CD14-positive monocyte (primary cell): ENCODE results near the gene ARHGAP9. TPM values are rescaled to one million over a fixed set of nuclear protein-coding genes. Genes with fewer than 3 reads are reported as not detected.

Source experiments
- DNase-seq, 3 donors: peaks; one replicate each; pipeline ENCODE4 v3.0.0-alpha.2; 2011 to 2022
- H2AFZ ChIP-seq: 2 replicates; pipeline ENCODE4 v1.6.0; 2012; ENCODE audit warnings: mild to moderate bottlenecking, low read depth, low read length, inconsistent platforms; ENCODE audit not compliant: insufficient read depth, poor library complexity, severe bottlenecking
- H3K27ac ChIP-seq, 2 donors: 1 replicate in 1 of 2; 2 replicates in 1 of 2; pipeline ENCODE4 v1.5.1; 2012 to 2013; ENCODE audit warnings: low read length in 2 of 2, control low read depth in 1 of 2, inconsistent platforms in 1 of 2, low read depth in 1 of 2, mild to moderate bottlenecking in 1 of 2
- H3K27me3 ChIP-seq, 2 donors: one replicate each; pipeline versions ENCODE4 v1.6.0 to v1.6.1; 2011 to 2013; ENCODE audit warnings: low read length in 2 of 2; ENCODE audit not compliant: control insufficient read depth in 2 of 2, insufficient read depth in 2 of 2
- H3K36me3 ChIP-seq, 2 donors: replicated peaks in 1 of 2; 1 replicate in 1 of 2; 2 replicates in 1 of 2; pipeline versions ENCODE4 v1.5.1 to v1.6.1; 2012 to 2013; ENCODE audit warnings: low read length in 2 of 2, control low read depth in 1 of 2, inconsistent platforms in 1 of 2, mild to moderate bottlenecking in 1 of 2; ENCODE audit not compliant: insufficient read depth in 2 of 2, control insufficient read depth in 1 of 2
- H3K4me1 ChIP-seq, 2 donors: 1 replicate in 1 of 2; 2 replicates in 1 of 2; pipeline versions ENCODE4 v1.5.1 to v1.6.1; 2012 to 2013; ENCODE audit warnings: low read length in 2 of 2, control low read depth in 1 of 2, inconsistent platforms in 1 of 2, mild to moderate bottlenecking in 1 of 2, moderate library complexity in 1 of 2; ENCODE audit not compliant: insufficient read depth in 2 of 2, control insufficient read depth in 1 of 2
- H3K4me2 ChIP-seq: replicated peaks from 2 replicates; pipeline ENCODE3; 2012; ENCODE audit warnings: low read length, moderate library complexity, mild to moderate bottlenecking; ENCODE audit not compliant: poor library complexity, severe bottlenecking; ENCODE audit errors: extremely low read depth
- H3K4me3 ChIP-seq, 3 experiments: fragments of 200-600 bp in 1 of 3; sonication (generic) in 1 of 3; replicated peaks in 1 of 3; 1 replicate in 2 of 3; 2 replicates in 1 of 3; pipeline ENCODE4 v1.5.1; 2011 to 2013; ENCODE audit warnings: low read length in 3 of 3, mild to moderate bottlenecking in 3 of 3, control low read depth in 2 of 3, low read depth in 2 of 3, inconsistent platforms in 1 of 3, moderate library complexity in 1 of 3
- H3K79me2 ChIP-seq: 2 replicates; pipeline ENCODE4 v1.6.0; 2012; ENCODE audit warnings: mild to moderate bottlenecking, control low read depth, inconsistent platforms, low read length, moderate library complexity; ENCODE audit not compliant: insufficient read depth
- H3K9ac ChIP-seq: 2 replicates; pipeline ENCODE4 v1.6.0; 2017; ENCODE audit warnings: low read length, mild to moderate bottlenecking; ENCODE audit not compliant: insufficient read depth, poor library complexity, severe bottlenecking
- H3K9me3 ChIP-seq, 2 donors: replicated peaks in 1 of 2; 1 replicate in 1 of 2; 2 replicates in 1 of 2; pipeline versions ENCODE4 v1.5.1 to v1.6.1; 2012 to 2013; ENCODE audit warnings: low read length in 2 of 2, control low read depth in 1 of 2; ENCODE audit not compliant: control insufficient read depth in 1 of 2, insufficient read depth in 1 of 2
- H4K20me1 ChIP-seq: 2 replicates; pipeline ENCODE4 v1.6.0; 2012; ENCODE audit warnings: mild to moderate bottlenecking, low read length, control low read depth, moderate library complexity; ENCODE audit not compliant: insufficient read depth
- H3K27ac Mint-ChIP-seq, 7 donors: one replicate each; pipeline ENCODE4 v1.8.0; 2020; ENCODE audit warnings: mild to moderate bottlenecking in 7 of 7, mixed read lengths in 7 of 7, moderate library complexity in 6 of 7, inconsistent platforms in 2 of 7
- H3K27me3 Mint-ChIP-seq, 3 donors: one replicate each; pipeline ENCODE4 v1.8.0; 2021 to 2022; ENCODE audit warnings: low read depth in 3 of 3, mild to moderate bottlenecking in 3 of 3, mixed read lengths in 3 of 3, moderate library complexity in 3 of 3, inconsistent platforms in 1 of 3
- H3K36me3 Mint-ChIP-seq, 2 donors: one replicate each; pipeline ENCODE4 v1.8.0; 2020; ENCODE audit warnings: mixed read lengths in 2 of 2, inconsistent platforms in 1 of 2, mild to moderate bottlenecking in 1 of 2
- H3K4me1 Mint-ChIP-seq: one replicate; pipeline ENCODE4 v1.8.0; 2020; ENCODE audit warnings: mild to moderate bottlenecking, mixed read lengths
- H3K4me3 Mint-ChIP-seq, 2 donors: one replicate each; pipeline ENCODE4 v1.8.0; 2020; ENCODE audit warnings: mild to moderate bottlenecking in 2 of 2, mixed read lengths in 2 of 2, moderate library complexity in 1 of 2
- H3K9me3 Mint-ChIP-seq, 7 donors: one replicate each; pipeline ENCODE4 v1.8.0; 2020 to 2022; ENCODE audit warnings: mixed read lengths in 7 of 7, mild to moderate bottlenecking in 6 of 7, moderate library complexity in 6 of 7, inconsistent platforms in 2 of 7
- WGBS: methylation state at CpG from one replicate; pipeline ENCODE4 v1.1.5; 2013; ENCODE audit warnings: missing lambda C conversion rate; ENCODE audit not compliant: insufficient coverage; 5-methylcytosine and 5-hydroxymethylcytosine counted together
- intact Hi-C, 2 donors: fragments of 100-400 bp; cut with micrococcal nuclease; formaldehyde crosslinking; loops; one replicate each; pipeline versions ENCODE4 v1.15.0 to v1.15.1; 2023
- polyA plus RNA-seq, 3 donors: library from polyadenylated mRNA; depleted of rRNA in 1 of 3; unstranded in 2 of 3; stranded (reverse) in 1 of 3; fragments of 300-500 nt in 2 of 3; fragments of >200 nt in 1 of 3; fragmentation: Illumina TruSeq in 2 of 3; gene quantifications; 1 replicate in 2 of 3; 2 replicates in 1 of 3; pipeline ENCODE4 v1.2.3, GENCODE V29; 2012 to 2021
- TF ChIP-seq, protein P1 (sequence below): fragments of 200-600 bp; IDR thresholded peaks from one replicate; pipeline ENCODE4 v1.8.0; 2022; ENCODE audit warnings: antibody characterized with exemption, mild to moderate bottlenecking

ARHGAP9 gene
- polyA plus RNA-seq, 3 donors: 211 to 581 (median 213) TPM

DNA sequence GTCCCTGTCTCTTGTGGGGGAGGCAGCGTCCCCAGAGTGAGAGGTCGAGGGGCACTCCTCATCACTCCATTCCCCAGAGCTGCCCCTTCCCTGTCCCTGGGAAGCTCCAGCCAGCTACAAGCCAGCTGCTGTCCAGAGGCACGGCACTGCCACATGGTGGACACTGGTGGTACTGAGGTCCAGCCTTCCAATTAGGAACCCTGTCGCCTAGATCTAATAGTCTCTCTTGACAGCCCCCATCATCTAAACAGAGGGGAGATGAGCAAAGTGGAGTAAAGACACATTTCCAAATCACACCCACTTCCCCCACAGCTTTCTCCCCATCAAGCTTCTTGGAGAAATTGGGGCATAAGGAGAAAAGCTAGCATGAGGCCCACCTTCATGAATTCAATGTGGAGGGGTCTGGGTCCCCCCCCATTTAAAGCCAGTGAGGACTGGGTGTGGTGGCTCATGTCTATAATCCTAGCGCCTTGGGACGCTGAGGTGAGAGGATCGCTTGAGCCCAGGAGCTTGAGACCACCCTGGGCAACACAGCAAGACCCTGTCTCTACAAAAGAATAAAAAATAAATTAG is 26.6 kb downstream of the ARHGAP9 start:
- WGBS: 0% methylated on average over 1 of the region's 7 CpGs
- no peaks in the 10 kb centered on the region for H3K36me3 Mint-ChIP-seq
- H3K4me1 Mint-ChIP-seq: peaks cover 15% of the 10 kb centered on the region
- H3K27ac ChIP-seq: no peak overlapping the region
- peaks cover 6 to 15% (median 7%) of the 10 kb centered on the region in 3 donors for H3K27me3 Mint-ChIP-seq
- H3K27me3 ChIP-seq: no peaks in the 10 kb centered on the region
- intact Hi-C loops: loop anchor here (5.0 to 10.0 kb wide), 3 partner anchors 146 to 191 kb away; no protein-coding TSS in a partner anchor
- H4K20me1 ChIP-seq: no peaks in the 10 kb centered on the region
- H3K36me3 ChIP-seq: no peaks in the 10 kb centered on the region
- H3K9me3 Mint-ChIP-seq: peaks cover 0 to 2% (median 0%) of the 10 kb centered on the region in 7 donors
- TF ChIP-seq, protein P1, sequence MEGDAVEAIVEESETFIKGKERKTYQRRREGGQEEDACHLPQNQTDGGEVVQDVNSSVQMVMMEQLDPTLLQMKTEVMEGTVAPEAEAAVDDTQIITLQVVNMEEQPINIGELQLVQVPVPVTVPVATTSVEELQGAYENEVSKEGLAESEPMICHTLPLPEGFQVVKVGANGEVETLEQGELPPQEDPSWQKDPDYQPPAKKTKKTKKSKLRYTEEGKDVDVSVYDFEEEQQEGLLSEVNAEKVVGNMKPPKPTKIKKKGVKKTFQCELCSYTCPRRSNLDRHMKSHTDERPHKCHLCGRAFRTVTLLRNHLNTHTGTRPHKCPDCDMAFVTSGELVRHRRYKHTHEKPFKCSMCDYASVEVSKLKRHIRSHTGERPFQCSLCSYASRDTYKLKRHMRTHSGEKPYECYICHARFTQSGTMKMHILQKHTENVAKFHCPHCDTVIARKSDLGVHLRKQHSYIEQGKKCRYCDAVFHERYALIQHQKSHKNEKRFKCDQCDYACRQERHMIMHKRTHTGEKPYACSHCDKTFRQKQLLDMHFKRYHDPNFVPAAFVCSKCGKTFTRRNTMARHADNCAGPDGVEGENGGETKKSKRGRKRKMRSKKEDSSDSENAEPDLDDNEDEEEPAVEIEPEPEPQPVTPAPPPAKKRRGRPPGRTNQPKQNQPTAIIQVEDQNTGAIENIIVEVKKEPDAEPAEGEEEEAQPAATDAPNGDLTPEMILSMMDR: peak; percentile 82
- no peak overlapping the region for H3K4me2 ChIP-seq
- H3K4me3 ChIP-seq: no peak overlapping the region
- H3K9ac ChIP-seq: no peak overlapping the region
- peak; percentile 58 to 74 (median 71) for DNase-seq
- H3K9me3 ChIP-seq: no peaks in the 10 kb centered on the region
- peaks cover 5 to 11% of the 10 kb centered on the region in 2 donors for H3K4me1 ChIP-seq
- peak overlapping the region; percentile 23 for H2AFZ ChIP-seq
- peak overlapping the region in 2 of 7 donors; percentile 23 to 36 for H3K27ac Mint-ChIP-seq
- H3K79me2 ChIP-seq: no peaks in the 10 kb centered on the region
- no peak overlapping the region for H3K4me3 Mint-ChIP-seq

DNA sequence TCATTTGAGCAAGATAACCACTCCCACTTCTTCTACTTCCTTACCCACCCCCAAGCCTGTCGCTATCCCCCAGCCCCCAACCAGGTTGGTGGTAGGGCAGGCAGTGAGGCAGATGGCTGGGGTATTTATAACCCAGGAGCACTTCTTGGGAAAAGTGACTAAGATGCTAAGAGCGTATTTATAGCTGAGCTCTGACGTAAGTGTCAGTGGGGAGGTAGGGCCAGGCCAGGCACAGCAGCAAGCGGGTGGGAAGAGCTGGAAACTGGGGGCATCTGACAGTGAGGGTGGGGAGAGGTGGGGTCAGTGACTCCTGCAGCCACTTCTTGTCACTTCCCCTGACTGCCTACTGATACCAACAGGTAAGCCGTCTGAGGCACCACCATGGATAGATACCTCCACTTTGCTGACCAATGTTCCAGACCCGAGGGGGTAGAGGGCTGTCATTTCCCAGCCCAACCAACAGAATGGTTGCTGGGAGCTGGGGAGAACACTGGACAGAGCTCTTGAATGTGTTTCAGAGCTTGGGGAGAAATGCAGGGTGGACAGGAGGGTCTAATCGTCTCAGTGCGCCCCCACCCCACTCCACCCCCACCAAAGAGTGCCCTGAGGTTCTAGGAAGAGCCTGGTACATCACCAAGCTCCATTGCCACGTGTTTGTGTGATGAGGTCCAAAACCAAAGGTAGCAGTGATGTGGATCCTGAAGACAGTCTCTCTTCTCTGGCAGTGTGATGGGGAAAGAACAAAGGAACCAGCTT is 27.3 kb downstream of the ARHGAP9 start:
- H3K4me2 ChIP-seq: no peak overlapping the region
- Mint-ChIP-seq H3K9me3 (peaks cover 0 to 2% (median 0%) of the 10 kb centered on the region in 7 donors), H3K4me1 (peaks cover 15% of the 10 kb centered on the region), H3K27ac (peak overlapping the region in 2 of 7 donors; percentile 36 to 45), H3K36me3 (no peaks in the 10 kb centered on the region), H3K4me3 (no peak overlapping the region), H3K27me3 (peaks cover 6 to 13% (median 7%) of the 10 kb centered on the region in 3 donors)
- no peaks in the 10 kb centered on the region for H3K27me3 ChIP-seq
- no peak overlapping the region for H3K4me3 ChIP-seq
- no peaks in the 10 kb centered on the region for H3K36me3 ChIP-seq
- peak overlapping the region; percentile 23 for H2AFZ ChIP-seq
- peaks cover 4 to 9% of the 10 kb centered on the region in 2 donors for H3K4me1 ChIP-seq
- H3K79me2 ChIP-seq: no peaks in the 10 kb centered on the region
- no peaks in the 10 kb centered on the region for H3K9me3 ChIP-seq
- DNase-seq: no peak
- 86% methylated on average over 3 of the region's 9 CpGs for WGBS
- H3K9ac ChIP-seq: no peak overlapping the region
- no peak overlapping the region for H3K27ac ChIP-seq
- intact Hi-C loops: loop anchor here (5.0 to 10.0 kb wide), 3 partner anchors 145 to 190 kb away; no protein-coding TSS in a partner anchor
- no peaks in the 10 kb centered on the region for H4K20me1 ChIP-seq
- TF ChIP-seq, protein P1: no peak
